ENCODE data around the gene PPM1M.
A peak's percentile ranks its signal among the peaks of the same experiment; 100 is the strongest.
"Not testable (repeated sequence)": the region's sequence is repeated elsewhere in the genome, so short reads cannot be mapped to it uniquely, and the experiment has no call there.

The PPM1M gene

GRCh38 chr3:52283306-52283705 lies 37.7 kb downstream of the PPM1M start:
- H3K27ac ChIP-seq = no peak overlapping the region
- TF ChIP-seq CTCF (conservative IDR thresholded peaks at IDR 0.05) = no peak
- TF ChIP-seq ZFX (IDR thresholded peaks at IDR 0.05) = no peak

GRCh38 chr3:52284051-52284450 lies 38.5 kb downstream of the PPM1M start:
- H3K27ac ChIP-seq = not testable (repeated sequence)

GRCh38 chr3:52286777-52287110 lies 41.2 kb downstream of the PPM1M start:
- peak overlapping the region; percentile 97 for H3K27ac ChIP-seq
- TF ChIP-seq CTCF (conservative IDR thresholded peaks at IDR 0.05) = no peak
- no peak for TF ChIP-seq ZFX (IDR thresholded peaks at IDR 0.05)

- TF ChIP-seq ZFX (IDR thresholded peaks at IDR 0.05) (no peak), CTCF (conservative IDR thresholded peaks at IDR 0.05) (no peak)
- peak overlapping the region; percentile 97; the same call in 1 of the 2 replicates for H3K27ac ChIP-seq
Measured at GRCh38 chr3:52288674-52289073, 43.1 kb downstream of the PPM1M start.

- H3K27ac ChIP-seq = no peak overlapping the region
- TF ChIP-seq ZFX (IDR thresholded peaks at IDR 0.05) (no peak), CTCF (conservative IDR thresholded peaks at IDR 0.05) (no peak)
Measured at GRCh38 chr3:52289338-52289746, 43.8 kb downstream of the PPM1M start.

GRCh38 chr3:52289747-52290595 lies 44.4 kb downstream of the PPM1M start:
- no peak overlapping the region for H3K27ac ChIP-seq
- TF ChIP-seq CTCF (conservative IDR thresholded peaks at IDR 0.05) (no peak), ZFX (IDR thresholded peaks at IDR 0.05) (no peak)

- no peak overlapping the region for H3K27ac ChIP-seq
- no peak for TF ChIP-seq ZFX (IDR thresholded peaks at IDR 0.05)
- no peak for TF ChIP-seq CTCF (conservative IDR thresholded peaks at IDR 0.05)
Measured at GRCh38 chr3:52290596-52291507, 45.3 kb downstream of the PPM1M start.

Data from C4-2B (cell line).